IMR-90 (cell line): ENCODE data around the gene MTPN.

Source experiments
- MAFK ChIP-seq: IDR thresholded peaks from 2 replicates; pipeline ENCODE4 v1.6.1; 2012; ENCODE audit warnings: low read depth, low read length, improper control_type of control experiment
- RAD21 ChIP-seq: IDR thresholded peaks from 2 replicates; pipeline ENCODE4 v1.6.1; 2012; ENCODE audit warnings: low read length, improper control_type of control experiment
- TF ChIP-seq, protein P1 (sequence below): conservative IDR thresholded peaks from 2 replicates; pipeline ENCODE4 v1.5.1; 2012; ENCODE audit warnings: mild to moderate bottlenecking, low read depth, low read length, improper control_type of control experiment

DNA sequence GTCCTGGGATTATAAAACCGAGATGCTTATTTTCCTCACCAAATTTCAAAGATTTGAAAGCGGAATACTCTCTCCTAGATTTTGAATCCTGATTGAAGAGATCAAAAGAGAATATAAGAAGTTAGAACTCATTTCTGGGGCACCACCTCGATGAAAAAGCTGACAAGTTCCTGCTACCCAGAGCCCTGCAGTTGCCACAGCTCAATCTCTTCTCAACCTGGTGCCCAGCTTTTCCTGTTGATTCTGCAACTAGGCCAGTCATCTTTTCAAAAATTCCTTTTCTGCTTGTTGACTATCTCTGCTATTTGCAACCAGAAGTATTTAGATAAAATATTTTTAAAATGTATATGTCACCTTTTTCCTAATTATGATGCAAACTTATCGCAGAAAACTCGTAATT, 45.0 kb downstream of the MTPN start:
- TF ChIP-seq MAFK (no peak), RAD21 (no peak)
- TF ChIP-seq, protein P1, sequence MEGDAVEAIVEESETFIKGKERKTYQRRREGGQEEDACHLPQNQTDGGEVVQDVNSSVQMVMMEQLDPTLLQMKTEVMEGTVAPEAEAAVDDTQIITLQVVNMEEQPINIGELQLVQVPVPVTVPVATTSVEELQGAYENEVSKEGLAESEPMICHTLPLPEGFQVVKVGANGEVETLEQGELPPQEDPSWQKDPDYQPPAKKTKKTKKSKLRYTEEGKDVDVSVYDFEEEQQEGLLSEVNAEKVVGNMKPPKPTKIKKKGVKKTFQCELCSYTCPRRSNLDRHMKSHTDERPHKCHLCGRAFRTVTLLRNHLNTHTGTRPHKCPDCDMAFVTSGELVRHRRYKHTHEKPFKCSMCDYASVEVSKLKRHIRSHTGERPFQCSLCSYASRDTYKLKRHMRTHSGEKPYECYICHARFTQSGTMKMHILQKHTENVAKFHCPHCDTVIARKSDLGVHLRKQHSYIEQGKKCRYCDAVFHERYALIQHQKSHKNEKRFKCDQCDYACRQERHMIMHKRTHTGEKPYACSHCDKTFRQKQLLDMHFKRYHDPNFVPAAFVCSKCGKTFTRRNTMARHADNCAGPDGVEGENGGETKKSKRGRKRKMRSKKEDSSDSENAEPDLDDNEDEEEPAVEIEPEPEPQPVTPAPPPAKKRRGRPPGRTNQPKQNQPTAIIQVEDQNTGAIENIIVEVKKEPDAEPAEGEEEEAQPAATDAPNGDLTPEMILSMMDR = no peak
